GM19467 (cell line): Measurements from ENCODE around the gene SLC22A23.
A peak's percentile ranks its signal among the peaks of the same experiment; 100 is the strongest.
"Not testable (repeated sequence)": the region's sequence is repeated elsewhere in the genome, so short reads cannot be mapped to it uniquely, and the experiment has no call there.

ENCODE experiments used
- ATAC-seq: cut with Tn5 transposase; IDR thresholded peaks from one replicate; pipeline ENCODE4 v1.9.1; 2021; ENCODE audit warnings: mild to moderate bottlenecking, moderate library complexity; ENCODE audit not compliant: unreplicated experiment

SLC22A23 gene

DNA sequence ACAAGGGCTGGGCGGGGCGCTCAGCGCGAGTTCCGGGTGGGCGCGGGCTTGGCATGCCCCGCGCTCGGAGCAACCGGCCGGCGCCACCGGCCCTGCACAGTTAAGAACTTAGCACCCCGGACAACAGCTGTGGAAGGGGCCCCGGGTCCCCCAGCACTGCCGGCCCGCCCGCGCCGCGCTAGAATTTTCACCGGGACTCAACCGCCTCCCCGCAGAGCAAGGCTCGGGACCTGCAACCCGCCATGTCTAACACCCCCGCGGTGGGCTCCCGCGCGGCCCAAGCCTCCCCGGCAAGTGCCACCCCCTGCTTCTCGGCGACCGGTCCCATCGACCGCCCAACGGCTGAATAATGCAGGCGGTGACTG is 203.3 kb downstream of the SLC22A23 start:
- no peak for ATAC-seq

DNA sequence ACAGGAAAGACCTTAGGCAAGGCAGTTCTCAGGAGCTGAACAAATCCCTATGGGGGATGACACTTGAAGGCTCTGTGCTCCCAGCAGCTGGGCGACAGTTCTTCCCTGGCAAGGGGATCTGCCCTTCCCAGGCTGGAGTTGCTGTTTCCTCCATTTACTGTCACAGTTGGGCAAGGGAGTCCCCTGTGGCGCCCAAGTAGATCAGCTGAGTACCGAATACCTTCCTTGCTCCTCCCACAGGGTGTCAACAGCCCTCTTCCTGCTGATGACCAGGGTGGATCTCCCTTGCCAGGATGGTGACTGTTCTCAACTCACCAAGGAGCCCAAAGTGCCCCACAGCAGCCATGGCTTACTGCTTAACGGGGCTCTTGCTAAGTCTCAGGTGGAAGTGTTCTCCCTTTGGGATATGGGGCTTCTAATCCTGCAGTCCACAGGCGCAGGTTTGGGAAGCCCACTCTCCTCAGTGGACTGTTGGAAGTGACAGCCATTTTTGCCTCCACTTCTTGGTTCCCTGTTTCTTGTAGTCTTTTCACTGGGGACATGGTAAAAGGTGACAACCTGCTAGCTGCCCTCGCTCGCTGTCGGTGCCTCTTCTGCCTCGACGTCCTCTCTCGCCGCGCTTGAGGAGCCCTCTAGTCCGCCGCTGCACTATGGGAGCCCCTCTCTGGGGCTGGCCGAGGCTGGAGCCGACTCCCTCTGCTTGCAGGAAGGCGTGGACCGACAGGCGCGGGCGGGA is 203.8 kb downstream of the SLC22A23 start:
- no peak for ATAC-seq

DNA sequence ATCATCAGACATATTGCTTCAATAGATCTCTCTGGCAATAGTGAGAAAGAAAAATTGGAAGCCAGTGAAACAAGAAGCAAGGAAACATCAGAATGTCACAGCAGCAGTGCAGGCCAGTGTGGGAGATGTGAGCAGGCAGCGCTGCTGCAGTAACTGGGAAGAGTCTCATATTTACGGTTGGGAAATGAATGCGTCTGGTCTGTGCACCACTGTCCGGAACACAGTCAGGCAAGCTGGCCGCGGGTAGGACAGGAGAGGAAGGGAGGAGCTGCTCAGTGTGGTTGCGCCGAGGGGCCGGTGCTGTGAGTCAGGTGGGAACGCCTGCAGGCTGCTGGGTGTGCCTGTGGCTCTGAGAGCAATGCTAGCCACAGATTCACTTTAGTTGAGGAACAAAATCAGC is 204.5 kb downstream of the SLC22A23 start:
- ATAC-seq = no peak

DNA sequence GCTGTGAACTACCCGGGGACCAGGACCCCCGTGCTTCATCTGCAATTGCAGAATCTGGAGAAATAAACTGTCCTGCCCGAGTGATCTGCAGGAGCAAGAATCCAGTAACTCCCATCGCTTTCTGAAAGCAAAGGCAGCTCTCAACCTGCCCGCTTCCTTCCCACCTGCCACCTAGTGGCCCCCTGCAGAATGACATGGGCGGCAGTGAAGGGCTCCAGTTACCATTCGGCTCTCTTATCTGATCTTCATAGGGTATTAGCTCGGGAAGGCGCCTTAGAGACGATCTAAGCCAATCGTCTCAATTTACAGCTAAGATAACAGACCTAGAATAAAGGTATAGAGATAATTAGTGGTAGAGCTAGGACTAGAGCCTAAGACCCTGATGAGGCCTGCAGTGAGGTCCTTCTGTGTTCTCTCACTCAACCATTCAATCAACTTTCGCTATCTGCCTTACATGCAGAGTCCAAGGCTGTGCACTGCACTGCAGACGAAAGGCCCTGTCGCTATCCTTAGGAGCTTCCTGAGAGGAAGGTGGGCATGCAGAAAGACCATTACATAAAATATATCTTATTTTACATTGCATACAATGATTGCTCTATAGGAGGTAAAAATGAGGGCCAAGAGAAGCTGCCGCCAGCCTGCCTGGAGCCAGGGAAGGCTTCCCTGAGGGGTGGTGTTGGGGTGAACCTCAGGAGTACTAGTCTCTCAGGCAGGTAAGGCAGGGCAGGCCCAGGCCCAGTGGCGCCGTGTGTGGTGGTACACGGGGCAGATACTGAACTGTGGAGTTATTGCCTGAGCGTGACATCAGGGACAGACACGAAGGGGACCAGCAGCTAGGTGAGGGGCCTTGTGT is 205.2 kb downstream of the SLC22A23 start:
- ATAC-seq = peak; percentile 62

DNA sequence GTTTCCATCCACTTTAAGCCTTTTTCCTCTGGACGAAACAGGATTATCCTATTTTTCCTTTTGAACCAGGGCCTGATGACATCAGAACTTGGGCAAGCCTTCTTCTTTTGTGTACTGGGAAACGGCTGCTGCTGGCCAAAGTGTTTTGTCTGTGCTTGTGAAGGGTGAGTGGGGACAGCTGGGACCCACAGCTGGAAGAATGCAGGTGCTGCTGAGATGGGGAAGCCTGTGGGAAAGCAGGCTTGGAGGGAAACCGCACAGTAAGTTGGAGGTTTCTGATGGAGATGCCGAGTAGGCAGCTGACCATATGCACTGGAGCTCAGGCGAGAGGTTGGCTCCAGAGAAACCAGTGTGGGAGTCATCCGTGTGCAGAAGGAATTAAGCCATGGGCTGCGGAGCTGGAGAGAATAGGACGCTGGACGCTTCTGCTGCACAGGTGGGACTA is 206.6 kb downstream of the SLC22A23 start:
- no peak for ATAC-seq

DNA sequence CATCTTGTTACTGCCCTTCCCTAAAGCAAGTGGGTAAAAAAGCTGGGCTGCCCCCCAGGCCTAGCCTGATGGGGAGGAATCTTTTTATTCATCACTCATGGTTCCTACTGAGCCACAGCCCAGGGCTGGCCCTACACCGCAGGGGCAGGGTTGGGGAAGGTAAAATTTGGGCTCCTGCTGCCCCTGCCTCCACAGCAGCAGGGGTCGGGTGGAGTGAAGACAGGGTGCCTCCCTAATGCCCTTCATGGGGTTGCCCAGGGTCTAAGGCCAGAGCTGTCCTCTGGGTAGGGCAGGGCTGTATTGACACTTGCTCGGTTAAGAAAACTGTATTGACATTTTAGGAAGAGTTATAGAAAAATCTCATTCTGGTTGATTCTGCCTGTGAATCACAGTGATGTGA is 207.0 kb downstream of the SLC22A23 start:
- no peak for ATAC-seq

DNA sequence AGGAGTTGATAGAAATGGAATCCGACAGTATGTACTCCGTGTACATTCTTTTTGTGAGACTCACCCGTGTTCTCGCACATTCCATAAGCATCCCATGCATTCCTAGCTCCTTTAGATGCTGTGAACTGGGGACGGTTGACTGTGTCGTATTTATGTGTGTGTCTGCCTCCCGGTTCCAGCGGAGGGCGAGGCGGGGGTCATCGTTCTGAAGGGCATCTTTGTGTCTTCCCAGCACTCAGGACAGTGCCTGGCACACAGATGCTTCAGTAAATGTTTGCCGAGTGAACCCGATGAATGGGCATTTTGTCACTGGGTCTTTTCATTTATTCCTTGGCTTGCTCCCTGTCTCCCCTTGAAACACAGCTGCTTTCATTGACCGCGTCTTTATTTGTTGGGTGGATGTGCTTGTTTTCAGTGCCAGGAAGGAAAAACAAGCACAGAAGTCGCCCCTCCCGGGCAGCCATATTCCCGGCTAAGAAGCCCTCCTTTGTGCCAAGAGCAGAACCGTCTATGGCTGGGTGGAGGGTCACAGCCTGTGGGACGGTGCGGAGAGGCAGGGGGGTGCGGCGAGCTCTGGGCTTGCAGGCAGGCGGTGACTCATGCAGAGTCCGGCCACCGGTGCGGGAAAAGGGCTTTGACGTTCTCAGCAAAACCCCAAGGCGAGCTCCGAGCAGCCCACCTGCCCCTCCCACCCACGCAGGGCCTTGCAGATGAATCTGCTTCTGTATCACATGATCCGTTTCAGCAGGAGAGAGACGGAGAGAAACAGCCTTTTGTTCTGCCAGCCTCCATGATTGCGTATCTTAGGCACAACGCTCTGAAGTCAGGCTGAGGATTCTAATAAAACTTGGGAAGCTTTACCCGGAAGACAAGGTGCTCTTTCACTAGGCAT is 209.3 kb downstream of the SLC22A23 start:
- ATAC-seq = no peak

DNA sequence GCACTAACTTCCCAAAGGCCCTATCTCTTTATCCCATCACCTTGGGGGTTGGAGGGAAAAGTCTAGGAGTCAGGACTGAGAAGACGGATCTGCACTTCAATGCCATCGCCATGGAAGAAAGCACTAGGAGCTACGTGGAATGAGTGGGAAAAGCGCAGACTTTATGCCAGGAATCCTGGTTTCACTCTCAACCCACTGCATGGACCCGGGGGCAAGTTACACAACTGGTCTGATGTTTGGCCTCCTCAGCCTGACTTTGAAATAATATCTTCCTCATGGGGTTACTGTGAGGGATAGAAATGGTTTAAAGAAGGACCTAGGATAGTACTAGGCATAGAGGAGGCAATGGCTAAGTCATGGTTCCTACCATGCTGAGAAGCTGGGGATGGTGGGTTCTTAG is 211.6 kb downstream of the SLC22A23 start:
- ATAC-seq = no peak

DNA sequence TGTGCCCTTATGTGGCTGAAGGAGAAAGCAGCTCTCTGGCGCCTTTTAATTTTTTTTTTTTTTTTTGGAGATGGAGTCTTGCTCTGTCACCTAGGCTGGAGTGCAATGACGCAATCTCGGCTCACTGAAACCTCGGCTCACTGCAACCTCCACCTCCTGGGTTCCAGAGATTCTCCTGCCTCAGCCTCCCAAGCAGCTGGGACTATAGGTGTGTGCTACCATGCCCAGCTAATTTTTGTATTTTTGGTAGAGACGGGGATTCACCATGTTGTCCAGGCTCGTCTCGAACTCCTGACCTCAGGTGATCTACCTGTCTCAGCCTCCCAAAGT is 212.1 kb downstream of the SLC22A23 start:
- ATAC-seq = not testable (repeated sequence)

DNA sequence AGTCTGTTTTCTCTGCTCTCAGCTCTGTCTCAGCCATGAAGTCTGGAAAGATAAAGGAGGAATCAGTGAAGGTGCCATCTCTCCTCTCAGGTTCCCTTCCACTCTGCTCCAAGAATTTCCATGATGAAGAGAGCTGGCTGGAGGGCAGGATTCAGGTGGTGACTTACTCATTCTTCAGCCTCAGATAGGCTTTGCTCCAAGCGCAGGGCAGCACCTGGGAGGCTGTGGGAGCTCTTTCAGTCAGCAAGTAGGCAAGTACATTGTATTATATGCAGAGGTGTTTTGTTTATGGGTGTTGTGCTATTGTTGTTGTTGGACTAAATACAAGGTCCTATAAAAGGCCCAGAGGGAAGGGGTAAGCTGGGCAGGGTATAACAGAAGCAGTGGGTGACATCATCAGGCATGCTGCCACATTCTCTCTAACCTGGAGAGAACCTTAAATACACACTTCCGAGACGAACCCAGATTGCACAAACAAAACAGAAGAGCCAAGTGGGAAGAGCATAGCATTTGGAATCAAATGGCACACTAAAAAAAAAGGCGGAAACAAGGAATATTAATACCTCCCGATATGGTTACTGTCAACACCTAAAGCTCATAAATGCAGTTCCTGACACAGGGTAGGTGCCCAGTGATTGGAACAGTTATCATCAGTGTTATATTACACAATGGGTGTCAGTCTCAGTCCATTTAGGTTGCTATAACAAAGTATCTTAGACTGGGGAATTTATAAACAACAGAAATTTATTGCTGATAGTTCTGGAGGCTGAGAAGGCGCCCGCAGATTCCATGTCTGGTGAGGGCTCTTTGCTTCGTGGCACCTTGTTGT is 212.6 kb downstream of the SLC22A23 start:
- ATAC-seq = no peak

DNA sequence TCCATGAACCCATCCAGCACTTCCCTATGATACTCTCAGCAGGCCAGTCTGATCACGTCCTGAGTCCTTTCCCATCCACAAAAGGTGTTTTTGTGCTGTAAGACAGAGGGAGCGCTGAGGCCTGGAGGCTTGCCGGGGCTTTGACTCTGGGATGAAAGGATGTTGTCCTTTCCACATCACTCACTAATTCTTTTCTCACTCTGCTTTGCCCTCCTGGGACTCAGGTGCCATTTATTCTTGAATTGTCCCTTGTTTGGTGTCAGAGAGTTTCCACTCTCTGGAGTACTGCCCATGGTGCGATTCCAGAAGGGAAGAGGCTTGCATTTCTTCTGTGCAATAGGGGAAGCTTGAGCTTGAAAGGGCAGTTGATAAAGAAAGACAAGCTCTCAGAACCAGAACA is 214.1 kb downstream of the SLC22A23 start:
- ATAC-seq = no peak

DNA sequence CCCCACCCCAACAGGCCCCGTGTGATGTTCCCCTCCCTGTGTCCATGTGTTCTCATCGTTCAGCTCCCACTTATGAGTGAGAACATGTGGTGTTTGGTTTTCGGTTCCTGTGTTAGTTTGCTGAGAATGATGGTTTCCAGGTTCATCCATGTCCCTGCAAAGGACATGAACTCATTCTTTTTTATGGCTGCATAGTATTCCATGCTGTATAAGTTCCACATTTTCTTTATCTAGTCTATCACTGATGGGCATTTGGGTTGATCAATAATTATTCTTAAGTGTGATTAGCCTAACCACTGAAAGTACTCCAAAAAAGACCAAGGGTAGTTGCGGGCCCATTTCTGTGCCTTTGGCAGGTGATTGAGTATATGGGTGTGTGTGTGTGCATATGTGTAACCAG is 215.1 kb downstream of the SLC22A23 start:
- ATAC-seq = not testable (repeated sequence)

DNA sequence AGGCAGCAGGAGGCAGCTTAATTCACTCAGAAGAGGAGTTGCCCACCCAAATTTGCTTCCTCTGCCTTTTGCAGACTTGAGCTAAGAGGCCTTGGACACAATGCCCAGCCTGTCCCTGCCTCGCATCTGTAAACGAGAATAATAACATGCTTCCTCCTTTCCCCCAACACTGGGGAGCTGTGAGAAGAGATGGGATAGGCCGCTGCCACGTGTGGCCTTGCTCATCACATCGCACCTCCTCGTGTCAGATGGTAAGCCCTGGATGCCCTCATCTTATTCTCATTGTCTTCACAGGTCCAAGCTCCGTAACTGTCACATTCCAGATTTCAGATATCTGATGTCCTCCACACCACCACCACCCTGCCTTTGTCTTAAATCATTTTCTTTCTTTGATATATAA is 216.3 kb downstream of the SLC22A23 start:
- ATAC-seq = no peak

DNA sequence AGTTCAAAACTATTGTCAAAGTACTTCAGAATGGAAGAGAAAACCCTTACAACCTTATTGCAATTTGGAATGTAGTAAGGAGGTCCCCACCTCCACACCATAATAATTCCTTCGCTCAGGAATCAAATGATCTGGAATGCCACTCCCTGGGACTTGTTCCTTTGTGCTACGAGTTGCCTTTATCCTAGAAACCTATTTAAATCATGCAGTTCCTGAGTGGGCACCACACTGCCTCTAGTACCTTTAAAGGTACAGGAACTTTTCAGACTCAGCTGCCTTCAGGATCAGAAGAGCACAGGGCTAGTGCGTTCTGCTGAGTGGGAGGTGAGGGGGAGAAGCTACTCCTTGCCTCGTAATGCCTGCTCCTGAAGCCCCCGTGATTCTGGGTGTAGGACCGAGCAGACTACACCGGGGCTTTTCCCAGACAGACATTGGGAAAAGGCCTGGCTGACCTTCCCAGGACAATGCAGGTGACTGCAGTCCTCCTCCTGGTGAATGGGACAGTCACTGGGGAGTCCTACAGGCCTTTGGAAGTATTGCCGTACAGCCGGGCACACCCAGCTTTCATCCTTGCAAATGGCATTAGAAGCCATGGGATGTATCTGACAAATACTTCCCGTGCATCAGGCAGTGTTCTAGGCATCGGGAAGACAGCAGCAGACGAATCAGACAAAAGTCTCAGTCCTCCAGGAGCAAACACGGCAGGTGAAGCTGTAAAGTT is 217.6 kb downstream of the SLC22A23 start:
- no peak for ATAC-seq

DNA sequence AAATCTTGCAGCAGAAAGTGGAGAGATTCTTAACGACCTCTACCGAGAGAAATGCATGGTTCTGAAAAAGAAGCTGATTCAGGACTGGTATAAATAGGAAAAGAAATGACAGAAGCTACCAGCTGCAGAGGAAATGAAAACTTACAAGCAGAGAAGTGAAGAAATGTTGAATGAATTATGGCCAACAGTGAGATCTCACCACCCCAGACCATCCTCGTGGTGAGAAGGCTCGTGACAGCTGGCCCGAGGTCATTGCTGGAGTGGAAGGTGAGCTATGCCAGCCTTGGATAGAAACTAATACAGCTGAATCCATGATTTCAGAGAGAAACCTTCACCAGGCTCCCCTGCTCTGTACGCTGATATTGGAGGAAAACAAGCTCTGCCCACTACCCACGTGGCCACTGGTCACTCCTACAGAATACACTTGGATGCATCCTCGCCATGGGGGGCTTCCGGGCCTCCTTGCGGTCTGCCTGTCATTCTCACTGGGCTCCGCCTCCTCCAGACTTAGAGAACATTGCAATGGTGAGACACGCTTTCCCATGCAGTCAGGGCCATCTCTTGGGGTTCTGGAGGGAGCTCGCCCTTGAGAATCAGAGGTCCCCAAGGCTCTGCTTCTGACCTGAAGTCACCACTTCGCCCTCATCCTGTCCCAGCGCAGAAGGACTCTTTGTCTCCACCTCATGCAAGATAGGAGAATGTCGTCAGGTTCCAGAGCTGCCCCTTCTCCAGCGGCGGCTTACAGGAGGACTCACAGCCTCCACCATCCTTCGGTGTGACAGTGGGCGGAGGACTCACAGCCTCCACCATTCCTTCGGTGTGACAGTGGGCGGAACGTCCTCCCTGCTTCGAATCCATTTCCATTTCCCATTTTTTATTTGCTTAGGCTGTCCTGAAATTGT is 218.8 kb downstream of the SLC22A23 start:
- no peak for ATAC-seq

DNA sequence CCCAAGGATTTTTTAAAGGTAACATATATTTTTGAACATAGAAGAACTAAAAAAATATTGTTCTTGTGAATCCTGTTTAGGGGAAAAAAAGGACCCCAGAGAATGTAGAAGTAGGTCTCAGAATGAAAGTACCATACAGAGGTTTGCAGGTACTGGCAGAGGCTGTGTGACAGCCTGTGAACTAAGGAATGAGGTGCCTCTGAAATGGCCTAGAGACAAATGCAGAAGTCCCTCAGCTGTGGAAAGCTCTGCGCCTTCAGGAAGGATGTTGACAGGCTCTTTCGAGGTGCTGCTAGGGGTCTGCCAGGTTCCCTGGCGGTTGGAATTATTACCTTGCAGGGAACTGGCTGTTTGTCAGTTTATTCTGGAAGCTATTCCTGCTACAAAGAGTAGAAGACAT is 220.8 kb downstream of the SLC22A23 start:
- ATAC-seq = no peak

DNA sequence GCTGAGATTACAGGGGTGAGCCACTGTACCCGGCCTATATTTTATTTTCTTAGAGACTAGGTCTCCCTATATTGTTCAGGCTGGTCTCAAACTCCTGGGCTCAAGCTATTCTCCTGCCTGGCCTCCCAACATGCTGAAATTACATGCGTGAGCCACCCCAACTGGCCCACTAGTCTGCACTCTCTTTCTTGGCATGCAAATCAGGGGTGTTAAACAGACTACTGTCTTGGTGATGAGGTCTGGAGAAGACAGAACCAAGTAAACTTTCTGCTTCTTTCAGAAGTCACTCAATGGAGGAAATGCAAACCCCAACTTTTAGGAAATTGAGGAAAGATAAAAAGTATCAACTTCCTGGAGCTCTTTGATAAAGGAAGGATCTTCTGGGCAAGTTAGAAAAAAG is 221.4 kb downstream of the SLC22A23 start:
- ATAC-seq = no peak

DNA sequence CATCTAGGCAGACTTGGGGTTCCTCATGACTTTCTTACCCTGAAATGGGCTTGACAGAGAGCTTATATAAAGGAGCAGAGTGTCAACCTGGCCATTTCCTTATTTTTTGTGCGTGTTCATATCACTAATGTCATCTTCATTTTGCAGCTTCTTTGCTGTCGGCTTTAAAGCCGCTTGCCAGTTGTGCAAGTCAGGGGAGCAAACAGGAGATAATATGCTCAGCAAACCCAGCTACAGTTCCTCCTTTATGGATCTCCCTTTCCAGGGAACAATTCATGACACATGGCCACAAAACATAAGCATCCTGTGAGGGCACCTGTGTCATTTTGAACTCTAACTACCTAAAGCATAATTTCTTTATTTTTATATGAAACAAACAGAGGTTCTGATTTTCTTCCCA is 222.9 kb downstream of the SLC22A23 start:
- ATAC-seq = no peak

DNA sequence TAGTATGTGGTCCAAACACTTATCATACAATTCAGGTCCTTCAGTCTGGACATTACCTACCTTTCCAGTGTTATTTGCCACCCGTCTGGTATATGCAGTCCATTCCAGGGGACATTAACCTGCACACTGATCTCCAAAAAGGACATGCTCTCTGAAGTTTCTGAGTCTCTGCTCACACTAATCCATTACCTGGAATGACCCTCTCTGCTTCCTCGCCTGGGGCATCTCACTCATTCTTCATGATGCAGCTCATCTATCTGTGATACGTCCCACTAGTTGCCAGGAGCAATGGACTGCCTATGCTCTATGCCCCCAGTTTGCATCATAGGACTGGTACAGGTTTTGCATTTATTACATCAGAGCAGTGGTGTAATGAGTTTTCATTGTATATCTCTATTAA is 223.5 kb downstream of the SLC22A23 start:
- no peak for ATAC-seq
